HG03139 (cell line): Measurements from ENCODE around the gene NREP.

Source experiments
- ATAC-seq: cut with Tn5 transposase; IDR thresholded peaks from one replicate; pipeline ENCODE4 v1.9.1; 2021; ENCODE audit not compliant: unreplicated experiment

Gene NREP

GRCh38 chr5:111765613-111766571 lies 8.9 kb upstream of the NREP start:
- ATAC-seq = no peak

DNA sequence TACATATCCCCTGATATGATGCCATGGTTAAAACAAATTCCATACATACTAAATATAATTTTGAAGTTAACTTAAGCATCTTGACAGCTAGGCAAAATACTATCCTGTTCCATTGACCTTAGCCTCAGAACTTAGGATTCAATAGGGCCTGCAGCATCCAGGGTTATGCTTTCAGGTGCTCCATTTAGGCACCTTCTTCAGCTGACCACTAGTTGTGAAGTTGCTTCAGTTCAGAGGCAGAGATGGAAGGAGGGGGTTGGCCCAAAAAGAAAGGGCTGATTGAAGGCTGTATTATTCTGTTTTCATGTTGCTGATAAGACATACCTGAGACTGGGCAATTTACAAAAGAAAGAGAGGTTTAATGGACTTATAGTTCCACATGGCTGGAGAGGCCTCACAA lies 7.0 kb upstream of the NREP start:
- ATAC-seq = no peak

- no peak for ATAC-seq
Observed at GRCh38 chr5:111762895-111763294, 5.9 kb upstream of the NREP start.

- no peak for ATAC-seq
Observed at GRCh38 chr5:111758284-111758628, 1.3 kb upstream of the NREP start.

DNA sequence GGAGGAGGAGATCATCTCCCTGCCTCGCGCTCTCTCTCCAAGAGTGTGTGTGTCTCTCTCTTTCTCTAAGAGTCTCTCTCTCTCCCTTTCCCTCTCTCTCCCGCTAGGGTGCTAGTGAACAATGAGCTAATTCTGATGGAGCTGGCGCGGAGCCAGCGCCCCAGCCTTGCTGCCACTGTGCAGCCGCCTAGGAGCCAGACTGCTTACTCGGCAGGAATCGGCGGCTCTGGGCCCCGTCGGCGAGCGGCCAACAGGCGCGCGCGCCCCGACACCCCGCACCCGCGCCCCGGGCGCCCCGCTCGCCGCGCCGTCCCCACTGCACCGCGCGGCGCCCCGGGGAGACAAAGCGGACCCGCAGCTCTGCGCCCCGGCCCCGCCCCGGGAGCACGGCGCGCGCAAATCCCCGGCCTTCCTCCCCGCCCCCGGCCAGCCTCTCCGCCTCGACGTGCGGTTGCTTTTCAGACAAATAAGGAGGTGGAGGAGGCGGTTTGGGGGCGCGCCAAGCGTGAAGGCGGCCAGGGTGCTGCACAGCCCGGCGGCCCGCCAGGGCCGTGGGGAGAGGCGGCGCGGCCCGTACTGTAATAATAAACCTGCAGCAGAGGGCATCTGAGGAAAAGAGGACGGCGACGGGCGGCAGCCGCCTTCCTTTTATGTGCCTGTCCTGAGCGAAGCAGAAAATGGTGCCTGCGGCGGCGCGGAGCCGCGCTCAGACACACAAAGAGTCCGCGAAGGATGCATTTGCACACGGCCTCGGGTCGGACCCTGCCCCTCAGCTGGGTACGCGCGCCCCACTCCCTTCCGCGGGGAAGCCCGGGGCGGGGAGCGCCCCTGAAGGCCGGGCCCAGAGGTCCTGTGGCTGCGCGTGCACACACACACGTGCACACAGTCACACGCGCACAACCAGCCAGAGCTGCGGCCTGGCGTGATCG lies 625 bp upstream of the NREP start:
- ATAC-seq = peak; percentile 72

DNA sequence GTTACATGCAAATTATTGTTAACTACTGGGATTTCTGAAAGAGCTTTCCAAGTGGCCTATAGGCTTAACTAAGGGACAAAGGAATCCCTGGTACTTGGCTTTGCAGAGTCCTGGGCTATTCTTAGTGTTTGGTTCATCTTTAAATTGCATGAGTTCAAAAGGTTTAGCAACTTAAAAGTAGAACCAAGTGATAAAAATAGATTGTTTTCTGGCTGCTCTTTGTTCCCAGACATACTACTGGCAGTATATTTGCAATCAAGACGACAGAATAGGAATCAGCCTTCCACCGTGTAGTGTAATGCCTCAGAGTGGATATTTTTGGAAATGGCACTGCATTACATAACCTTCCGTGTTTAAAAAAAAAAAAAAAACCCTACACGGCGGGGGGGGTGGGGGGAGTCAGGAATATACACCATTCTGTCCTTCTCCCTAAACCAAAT lies 1.0 kb downstream of the NREP start:
- no peak for ATAC-seq

- no peak for ATAC-seq
Observed at GRCh38 chr5:111755345-111755941, 1.6 kb downstream of the NREP start.

- ATAC-seq = no peak
Observed at GRCh38 chr5:111753884-111754589, 3.0 kb downstream of the NREP start.

DNA sequence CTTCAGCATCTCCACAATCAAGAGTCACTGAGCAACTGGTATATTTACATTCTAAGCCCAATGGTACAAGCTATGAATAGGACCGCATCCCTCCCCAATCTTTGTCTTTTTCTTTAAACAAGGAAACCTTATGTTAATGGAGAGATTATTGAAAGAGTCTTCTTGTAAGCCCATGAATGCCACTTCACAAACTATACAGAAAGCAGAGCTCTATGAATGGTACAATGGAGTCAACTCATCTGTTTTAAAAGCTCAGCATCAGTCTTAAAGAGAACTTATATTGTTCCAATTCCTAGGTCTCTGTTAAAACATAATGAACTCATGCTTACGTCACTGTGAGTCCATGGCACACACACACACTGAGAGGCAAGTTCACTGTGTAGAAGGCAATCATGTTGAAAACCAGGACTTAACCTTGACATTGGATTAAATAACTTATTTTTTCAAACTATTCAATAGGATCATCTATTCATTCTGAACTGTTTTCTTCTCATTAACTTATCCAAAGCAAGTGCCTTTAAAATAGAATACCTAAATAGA lies 4.5 kb downstream of the NREP start:
- ATAC-seq = no peak

- ATAC-seq = no peak
Observed at GRCh38 chr5:111749303-111750026, 7.5 kb downstream of the NREP start.

DNA sequence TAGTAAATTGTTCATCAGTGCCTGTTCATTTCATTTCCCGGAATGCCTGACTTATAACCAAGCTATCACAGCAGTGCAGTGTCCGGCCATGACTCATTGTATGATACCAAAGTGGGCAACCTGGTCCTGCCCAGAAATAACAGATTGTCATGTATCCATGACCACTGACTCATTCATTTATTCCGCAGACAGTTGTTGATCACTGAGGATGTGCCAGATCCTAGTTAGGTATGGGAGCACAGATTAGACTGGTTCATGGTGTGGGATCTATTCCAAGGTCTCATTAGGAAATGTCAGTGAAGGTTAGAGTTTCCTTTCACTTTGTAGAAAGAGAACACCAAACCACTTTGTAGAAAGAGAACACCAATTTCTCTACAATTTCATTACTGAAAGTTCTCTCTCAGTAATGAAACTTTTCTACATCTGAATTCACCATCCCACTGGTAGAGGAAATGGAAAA lies 8.7 kb downstream of the NREP start:
- no peak for ATAC-seq

GRCh38 chr5:111747337-111747736 lies 9.7 kb downstream of the NREP start:
- no peak for ATAC-seq

- ATAC-seq = no peak
Observed at GRCh38 chr5:111746791-111747190, 10.2 kb downstream of the NREP start.

DNA sequence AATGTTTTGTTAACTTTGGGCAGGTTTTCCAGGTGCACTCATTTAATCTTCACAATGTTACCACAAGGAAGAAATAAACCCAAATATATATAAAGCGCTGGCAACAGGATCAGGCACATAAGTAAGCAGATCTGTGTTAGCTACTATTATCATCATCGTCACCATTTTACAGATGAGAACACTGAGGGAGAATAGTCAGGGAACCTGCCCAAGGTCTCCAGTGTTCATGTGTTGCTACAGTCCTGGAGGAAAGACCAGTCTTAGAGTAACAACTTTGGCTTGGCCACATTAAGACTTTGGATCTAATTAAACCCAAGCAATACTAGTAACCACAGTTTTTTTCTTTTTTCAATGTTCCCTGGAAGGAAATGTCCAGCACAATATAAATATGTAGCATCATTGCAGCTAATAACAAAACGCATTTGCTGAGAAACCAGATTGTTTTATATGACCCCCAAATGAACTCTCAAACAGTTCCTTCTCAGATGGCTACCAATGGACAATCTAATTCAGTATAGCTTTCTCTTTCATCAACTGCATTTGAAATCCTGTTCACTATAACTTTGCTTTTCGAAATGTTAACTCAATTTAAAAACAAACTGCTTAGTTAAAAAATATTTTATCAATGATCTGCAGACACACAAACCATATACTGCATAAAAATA lies 11.8 kb downstream of the NREP start:
- ATAC-seq = no peak

GRCh38 chr5:111744455-111744854 lies 12.5 kb downstream of the NREP start:
- ATAC-seq = no peak

- ATAC-seq = no peak
Observed at GRCh38 chr5:111743988-111744387, 13.0 kb downstream of the NREP start.

- ATAC-seq = no peak
Observed at GRCh38 chr5:111743512-111743911, 13.5 kb downstream of the NREP start.

DNA sequence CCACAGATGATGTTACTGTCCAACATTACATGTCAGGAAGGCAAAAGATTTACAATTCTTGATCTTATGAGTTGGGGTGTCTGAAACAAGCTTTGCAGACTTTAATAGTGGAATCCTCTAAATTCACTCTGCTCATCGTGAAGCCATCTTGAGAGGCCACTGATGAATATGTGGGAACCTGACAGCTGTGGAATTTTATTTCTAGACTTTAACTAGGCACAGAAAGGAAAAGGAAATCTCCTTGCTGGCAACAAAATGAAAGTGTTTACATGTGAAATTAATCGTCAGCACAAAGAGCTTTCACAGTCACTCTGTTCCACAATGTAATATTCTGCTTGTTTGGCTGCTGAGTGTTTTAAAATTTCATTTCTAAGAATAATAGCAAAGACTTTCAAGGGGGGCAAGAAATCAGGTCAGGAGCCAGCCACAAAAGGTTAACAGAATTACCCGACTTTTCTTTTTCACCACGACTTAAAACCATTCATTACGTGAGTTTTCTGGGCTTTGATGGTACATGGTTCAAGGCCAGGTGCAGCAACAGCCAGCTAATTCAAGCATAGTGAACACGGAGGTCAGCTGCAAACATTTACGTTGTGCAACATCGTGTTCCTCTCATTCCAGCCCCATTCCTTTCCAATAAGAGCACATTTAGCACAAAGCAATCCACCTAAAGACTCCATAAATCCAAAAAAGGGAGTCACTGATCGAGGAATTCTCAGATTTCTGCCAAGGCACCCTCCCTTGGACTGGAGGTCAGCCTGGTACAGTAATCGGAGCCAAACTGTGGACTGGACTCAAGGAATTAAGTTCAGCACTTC lies 14.6 kb downstream of the NREP start:
- ATAC-seq = no peak
